ENCODE measurements around the gene ZNF835. TPM values are rescaled to one million over a fixed set of nuclear protein-coding genes. Genes with fewer than 3 reads are reported as not detected.

Gene ZNF835
- total RNA-seq, 4 donors from 2014 or later: 0.30 to 1.3 (median 0.84) TPM

DNA sequence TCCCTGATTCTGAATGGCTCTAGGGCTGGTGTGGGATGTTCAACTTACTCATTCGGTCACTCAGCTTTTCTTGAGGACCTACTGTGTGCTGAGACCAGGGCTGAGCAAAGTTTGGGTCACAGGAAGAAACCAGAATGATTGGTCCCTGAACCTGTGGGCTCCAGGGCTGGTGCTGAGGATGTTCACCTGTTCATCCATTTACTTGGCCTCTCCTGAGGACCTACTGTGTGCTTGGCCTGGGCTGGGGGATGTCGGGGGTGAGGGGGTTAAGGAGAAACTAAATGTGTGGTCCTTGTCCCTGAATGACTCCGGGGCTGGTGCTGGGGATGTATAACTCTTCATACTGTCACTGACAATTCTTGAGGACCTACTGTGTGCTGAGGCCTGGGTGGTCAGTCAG is 10.3 kb downstream of the ZNF835 start:
- no peak overlapping the region for H3K4me3 ChIP-seq (ENCODE audit: low read depth, poor library complexity, severe bottlenecking)
- intact Hi-C loops (cut with DNase I; ENCODE audit: low total_unique reads): no loop called here
- no peak for TF ChIP-seq POLR2A (IDR thresholded peaks at IDR 0.05)
- TF ChIP-seq, protein P1, sequence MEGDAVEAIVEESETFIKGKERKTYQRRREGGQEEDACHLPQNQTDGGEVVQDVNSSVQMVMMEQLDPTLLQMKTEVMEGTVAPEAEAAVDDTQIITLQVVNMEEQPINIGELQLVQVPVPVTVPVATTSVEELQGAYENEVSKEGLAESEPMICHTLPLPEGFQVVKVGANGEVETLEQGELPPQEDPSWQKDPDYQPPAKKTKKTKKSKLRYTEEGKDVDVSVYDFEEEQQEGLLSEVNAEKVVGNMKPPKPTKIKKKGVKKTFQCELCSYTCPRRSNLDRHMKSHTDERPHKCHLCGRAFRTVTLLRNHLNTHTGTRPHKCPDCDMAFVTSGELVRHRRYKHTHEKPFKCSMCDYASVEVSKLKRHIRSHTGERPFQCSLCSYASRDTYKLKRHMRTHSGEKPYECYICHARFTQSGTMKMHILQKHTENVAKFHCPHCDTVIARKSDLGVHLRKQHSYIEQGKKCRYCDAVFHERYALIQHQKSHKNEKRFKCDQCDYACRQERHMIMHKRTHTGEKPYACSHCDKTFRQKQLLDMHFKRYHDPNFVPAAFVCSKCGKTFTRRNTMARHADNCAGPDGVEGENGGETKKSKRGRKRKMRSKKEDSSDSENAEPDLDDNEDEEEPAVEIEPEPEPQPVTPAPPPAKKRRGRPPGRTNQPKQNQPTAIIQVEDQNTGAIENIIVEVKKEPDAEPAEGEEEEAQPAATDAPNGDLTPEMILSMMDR (IDR thresholded peaks at IDR 0.05): no peak
- WGBS, 2 donors: 83 to 96% methylated on average over 3 of the region's 3 CpGs
- peak in 1 of 2 donors; percentile 32 for DNase-seq (ENCODE audit: low spot score in 2 of 2)

DNA sequence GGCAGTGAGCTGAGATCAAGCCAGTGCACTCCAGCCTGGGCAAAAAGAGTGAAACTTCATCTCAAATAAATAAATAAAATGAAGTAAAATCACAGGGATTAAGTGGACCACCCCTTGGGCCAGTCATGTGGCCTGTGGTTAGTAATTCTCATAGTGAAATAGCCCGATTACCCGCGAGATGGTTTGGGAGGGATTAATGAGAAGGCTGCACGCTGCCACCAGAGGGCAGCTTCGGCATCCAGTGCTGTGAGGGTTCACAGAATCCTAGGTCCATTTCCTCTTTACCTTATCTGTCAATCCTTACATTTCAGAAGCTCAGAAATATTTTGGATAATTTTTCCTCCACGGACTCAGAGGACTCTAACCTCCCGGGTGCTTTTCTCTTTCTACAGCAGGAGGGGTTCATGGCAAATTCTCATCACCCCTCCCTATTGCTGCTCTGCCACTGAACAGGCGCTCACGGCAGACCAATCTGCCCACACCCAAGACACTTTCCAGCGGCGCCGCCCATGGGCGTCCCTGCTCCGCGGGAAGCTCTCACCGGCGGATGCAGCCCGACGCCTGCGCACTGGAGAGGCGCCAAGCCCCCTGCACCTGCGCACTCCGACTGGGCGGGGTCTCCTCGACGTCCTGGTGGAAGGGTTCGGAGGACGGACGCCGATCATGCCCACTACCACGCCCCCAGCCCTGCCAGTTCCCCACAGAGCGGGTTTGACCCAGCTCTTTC is 11.0 kb downstream of the ZNF835 start:
- no peak overlapping the region for H3K4me3 ChIP-seq (ENCODE audit: low read depth, poor library complexity, severe bottlenecking)
- peak in 1 of 2 donors; percentile 72 for DNase-seq (ENCODE audit: low spot score in 2 of 2)
- intact Hi-C loops (cut with DNase I; ENCODE audit: low total_unique reads): no loop called here
- no peak for TF ChIP-seq POLR2A (IDR thresholded peaks at IDR 0.05)
- TF ChIP-seq, protein P1 (IDR thresholded peaks at IDR 0.05): no peak
- WGBS, 2 donors: 19 to 20% methylated on average over 22 to 29 of the region's 32 CpGs

DNA sequence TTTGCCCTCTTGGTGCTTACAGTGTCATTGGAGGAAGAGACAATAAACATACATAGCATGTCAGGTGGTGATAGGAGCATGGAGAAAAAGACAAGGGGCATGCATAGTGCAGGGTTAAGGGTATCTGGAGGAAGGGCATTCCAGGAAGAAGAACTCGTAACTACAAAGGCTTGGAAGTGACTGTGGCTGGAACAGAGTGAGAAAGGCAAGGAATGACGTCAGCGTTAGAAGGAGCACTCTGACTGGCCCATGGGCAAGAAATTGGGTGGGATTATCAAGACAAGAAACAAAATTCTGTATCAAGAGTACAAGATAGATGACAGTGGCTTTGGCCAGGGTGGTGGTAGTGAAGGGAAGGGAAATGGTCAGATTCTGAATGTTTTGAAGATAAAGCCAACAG is 17.4 kb downstream of the ZNF835 start:
- TF ChIP-seq POLR2A (IDR thresholded peaks at IDR 0.05): no peak
- TF ChIP-seq, protein P1 (IDR thresholded peaks at IDR 0.05): no peak
- H3K4me3 ChIP-seq (ENCODE audit: low read depth, poor library complexity, severe bottlenecking): no peak overlapping the region
- 65 to 80% methylated on average over 3 of the region's 3 CpGs for WGBS, 2 donors
- peak in 1 of 2 donors; percentile 15 for DNase-seq (ENCODE audit: low spot score in 2 of 2)
- intact Hi-C loops (cut with DNase I; ENCODE audit: low total_unique reads): no loop called here

DNA sequence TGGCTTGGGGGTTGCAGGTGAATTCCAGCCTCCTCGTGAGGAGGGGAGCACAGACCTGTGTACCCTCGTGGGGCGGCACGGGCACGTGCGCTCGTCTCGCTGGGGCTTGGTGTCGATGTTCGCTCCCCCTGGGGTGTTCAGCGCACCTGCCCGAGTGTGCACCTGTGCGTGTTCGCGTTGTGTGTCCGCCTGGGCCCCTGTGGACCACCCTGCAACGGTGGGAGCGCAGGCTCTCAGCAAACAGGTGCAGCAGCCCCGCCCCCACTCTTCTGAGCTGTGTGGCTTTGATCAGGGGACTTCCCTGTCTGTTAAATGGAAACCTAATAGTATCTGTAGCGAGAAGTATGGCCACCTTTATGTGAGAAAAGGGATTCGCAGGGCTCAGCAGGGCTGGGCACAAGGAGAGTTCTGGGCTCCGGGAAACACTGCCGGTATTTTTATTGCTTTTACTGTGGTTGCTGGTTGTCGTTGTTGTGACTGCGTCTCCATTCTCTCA is 28.0 kb downstream of the ZNF835 start:
- TF ChIP-seq, protein P1 (IDR thresholded peaks at IDR 0.05): no peak
- no peak for TF ChIP-seq POLR2A (IDR thresholded peaks at IDR 0.05)
- DNase-seq (ENCODE audit: low spot score in 2 of 2): no peak
- intact Hi-C loops (cut with DNase I; ENCODE audit: low total_unique reads): no loop called here
- H3K4me3 ChIP-seq (ENCODE audit: low read depth, poor library complexity, severe bottlenecking): no peak overlapping the region
- WGBS, 2 donors: 9 to 10% methylated on average over 10 to 11 of the region's 25 CpGs

DNA sequence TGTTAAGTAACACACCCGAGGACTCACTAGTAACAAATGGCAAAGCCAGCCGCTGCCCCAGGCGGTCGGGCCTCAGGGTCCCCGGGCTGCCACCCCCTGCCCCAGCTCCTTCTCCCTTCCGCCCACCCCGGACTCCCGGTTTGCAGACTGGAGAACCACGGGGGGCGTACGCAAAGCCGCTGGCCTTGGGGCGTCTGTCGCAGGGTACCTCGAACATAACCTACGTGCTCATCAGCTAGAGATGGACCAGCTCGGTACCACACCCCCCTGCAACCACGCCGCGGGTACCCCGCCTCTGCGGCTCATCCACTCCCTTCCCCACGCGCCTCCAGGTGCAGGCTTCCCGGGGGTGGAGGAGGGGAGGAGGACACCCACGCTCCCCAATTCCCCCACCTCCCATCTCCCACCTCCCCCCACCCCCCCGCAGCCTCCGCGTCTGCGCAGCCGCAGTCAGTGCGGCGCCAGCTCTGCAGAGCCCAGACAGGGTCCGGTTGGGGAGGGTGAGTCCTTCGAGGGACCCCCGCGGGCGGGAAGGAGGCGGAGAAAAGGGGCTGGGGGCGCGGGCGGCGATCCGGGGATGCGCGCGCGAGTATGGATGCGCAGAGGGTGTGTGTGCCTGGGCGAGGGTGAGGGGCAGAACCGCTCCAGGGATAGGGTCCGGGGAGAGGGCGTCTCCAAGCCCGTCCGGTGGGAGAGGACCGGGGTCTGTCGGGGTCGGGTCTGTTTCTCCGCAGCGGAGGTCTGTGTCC is 28.7 kb downstream of the ZNF835 start, which contains the start of gene SMIM17:
Gene SMIM17, plus strand, starts transcription at position 449 of the 749 bp plus-strand sequence. CDS start 2,509 bp downstream, outside the sequence.
- WGBS, 2 donors: 9 to 14% methylated on average over 29 to 38 of the region's 60 CpGs
- intact Hi-C loops (cut with DNase I; ENCODE audit: low total_unique reads): no loop called here
- no peak for TF ChIP-seq POLR2A (IDR thresholded peaks at IDR 0.05)
- TF ChIP-seq, protein P1 (IDR thresholded peaks at IDR 0.05): no peak
- peak in 1 of 2 donors; percentile 58 for DNase-seq (ENCODE audit: low spot score in 2 of 2)
- no peak within 1 kb of the TSS for H3K4me3 ChIP-seq (ENCODE audit: low read depth, poor library complexity, severe bottlenecking)
